ENCODE measurements around the gene PITHD1.
"Not testable (repeated sequence)": the region's sequence is repeated elsewhere in the genome, so short reads cannot be mapped to it uniquely, and the experiment has no call there.

PITHD1 gene

GRCh38 chr1:23774174-23774880 is 3.9 kb upstream of the PITHD1 start:
- DNase-seq, result no peak

- no peak for DNase-seq
Measured at GRCh38 chr1:23776217-23776616, 2.0 kb upstream of the PITHD1 start.

- DNase-seq, result no peak
Measured at GRCh38 chr1:23779826-23780371, 1.7 kb downstream of the PITHD1 start.

GRCh38 chr1:23783141-23783540 is 4.9 kb downstream of the PITHD1 start:
- not testable (repeated sequence) for DNase-seq

- no peak for DNase-seq
Measured at GRCh38 chr1:23784846-23785245, 6.6 kb downstream of the PITHD1 start.

- DNase-seq, result no peak
Measured at GRCh38 chr1:23787701-23788100, 9.5 kb downstream of the PITHD1 start.

- no peak for DNase-seq
Measured at GRCh38 chr1:23788695-23789094, 10.5 kb downstream of the PITHD1 start.

- peak; percentile 86 to 87 for DNase-seq
Measured at GRCh38 chr1:23790696-23791515, 12.7 kb downstream of the PITHD1 start, which contains the start of gene LYPLA2. Gene LYPLA2 (plus strand): TSS chr1:23791145. CDS start chr1:23792683, 1,538 bp downstream.

- DNase-seq, result peak in 1 of 2 donors; percentile 32
Measured at GRCh38 chr1:23791516-23792047, 13.4 kb downstream of the PITHD1 start.

GRCh38 chr1:23792151-23792945 is 14.1 kb downstream of the PITHD1 start:
- no peak for DNase-seq

GRCh38 chr1:23793018-23793781 is 15.0 kb downstream of the PITHD1 start:
- DNase-seq, result peak; percentile 55

- DNase-seq, result no peak
Measured at GRCh38 chr1:23793861-23794731, 15.9 kb downstream of the PITHD1 start.

- not testable (repeated sequence) for DNase-seq
Measured at GRCh38 chr1:23794732-23795182, 16.5 kb downstream of the PITHD1 start.

GRCh38 chr1:23795676-23796465 is 17.7 kb downstream of the PITHD1 start:
- DNase-seq, result no peak

- DNase-seq, result no peak
Measured at GRCh38 chr1:23796466-23797271, 18.5 kb downstream of the PITHD1 start.

GRCh38 chr1:23797478-23798448 is 19.5 kb downstream of the PITHD1 start:
- no peak for DNase-seq

GRCh38 chr1:23798662-23799142 is 20.5 kb downstream of the PITHD1 start:
- no peak for DNase-seq

GRCh38 chr1:23799255-23799569 is 21.0 kb downstream of the PITHD1 start:
- DNase-seq, result no peak

All from CD4-positive, alpha-beta T cell treated with Interleukin-1 beta for 1 hour (primary cell).